GM18505 (cell line): Measurements from ENCODE around the gene RBM6.
A peak's percentile ranks its signal among the peaks of the same experiment; 100 is the strongest.
"Not testable (repeated sequence)": the region's sequence is repeated elsewhere in the genome, so short reads cannot be mapped to it uniquely, and the experiment has no call there.

Experiments used
- ATAC-seq: cut with Tn5 transposase; IDR thresholded peaks from one replicate; pipeline ENCODE4 v1.9.1; 2021; ENCODE audit not compliant: unreplicated experiment
- POLR2A ChIP-seq: IDR thresholded peaks from 4 replicates; pipeline ENCODE4 v1.6.1; 2011; ENCODE audit warnings: borderline replicate concordance; ENCODE audit not compliant: insufficient read depth, insufficient read length; ENCODE audit errors: extremely low read depth

The RBM6 gene

GRCh38 chr3:50047426-50047825 lies 107.5 kb downstream of the RBM6 start:
- no peak for TF ChIP-seq POLR2A
- no peak for ATAC-seq

- no peak for ATAC-seq
- TF ChIP-seq POLR2A = no peak
Measured at GRCh38 chr3:50050361-50050760, 110.4 kb downstream of the RBM6 start.

GRCh38 chr3:50057756-50058155 lies 117.8 kb downstream of the RBM6 start:
- TF ChIP-seq POLR2A = no peak

DNA sequence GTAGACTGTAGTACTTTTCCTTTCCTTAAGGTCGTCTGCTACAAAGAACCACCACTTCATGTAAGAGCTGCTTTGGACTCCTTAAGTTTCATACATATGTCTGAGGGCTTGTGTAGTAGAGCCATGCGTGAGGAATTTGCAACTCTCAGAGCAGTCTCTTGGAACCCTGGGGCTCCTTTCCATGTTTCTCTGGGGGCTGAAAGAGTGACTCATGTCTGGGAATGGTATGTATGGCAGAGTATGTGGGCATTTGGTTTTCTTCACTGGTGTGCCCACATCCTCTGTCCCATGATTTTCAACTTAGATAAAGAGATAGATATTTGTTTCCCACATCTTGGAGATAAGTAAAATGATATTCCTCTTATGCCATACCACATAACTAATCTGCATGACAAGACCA lies 128.2 kb downstream of the RBM6 start:
- TF ChIP-seq POLR2A = no peak
- ATAC-seq = no peak

More at GRCh38 chr3:50057756-50058155, 117.8 kb downstream of the RBM6 start:
- ATAC-seq = no peak

DNA sequence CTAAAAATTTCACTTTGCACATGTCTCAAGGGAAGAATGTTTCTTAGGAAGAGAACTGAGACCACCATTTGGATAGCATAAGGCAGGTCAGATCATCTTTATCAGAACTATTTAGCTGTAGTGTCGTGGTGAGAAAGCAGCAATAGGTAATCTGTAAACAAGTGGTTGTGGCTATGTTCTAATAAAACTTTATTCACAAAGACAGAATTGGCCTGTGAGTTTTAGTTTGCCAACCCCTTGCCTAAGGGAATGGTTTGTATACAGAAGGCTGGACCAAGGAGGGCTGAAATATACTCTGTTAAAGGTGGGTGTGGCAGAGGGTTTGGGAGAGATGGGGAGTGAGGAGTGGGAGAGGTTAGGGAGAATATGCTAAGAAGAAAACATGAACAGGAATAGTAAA lies 138.1 kb downstream of the RBM6 start:
- ATAC-seq = no peak
- TF ChIP-seq POLR2A = no peak

GRCh38 chr3:50078622-50079021 lies 138.7 kb downstream of the RBM6 start:
- no peak for ATAC-seq
- no peak for TF ChIP-seq POLR2A

- ATAC-seq = not testable (repeated sequence)
Measured at GRCh38 chr3:50084951-50085350, 145.0 kb downstream of the RBM6 start.

- ATAC-seq = peak; percentile 94
- peak; percentile 89 for TF ChIP-seq POLR2A
Measured at GRCh38 chr3:50088725-50089608, 149.0 kb downstream of the RBM6 start, which contains the start of gene RBM5. Gene RBM5, plus strand, starts transcription at chr3:50088919. Its CDS starts 1,516 bp downstream, at chr3:50090435.

DNA sequence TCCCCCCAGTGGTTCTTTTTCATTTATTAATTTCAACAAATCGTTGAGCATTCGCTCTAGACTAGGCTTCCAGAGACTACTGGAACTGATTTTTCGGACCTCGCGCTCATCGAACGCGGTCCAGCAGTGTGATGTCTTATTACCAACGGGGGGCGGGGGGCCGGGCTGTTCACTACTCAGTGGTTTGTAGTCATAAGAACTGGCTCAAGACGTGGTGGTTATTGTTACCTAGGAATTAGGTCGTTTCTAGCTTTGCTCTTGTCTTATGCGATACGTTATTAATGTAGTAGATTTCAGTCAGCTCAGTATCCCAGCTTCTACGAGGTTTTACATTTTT lies 149.6 kb downstream of the RBM6 start:
- ATAC-seq = no peak
- TF ChIP-seq POLR2A = no peak

DNA sequence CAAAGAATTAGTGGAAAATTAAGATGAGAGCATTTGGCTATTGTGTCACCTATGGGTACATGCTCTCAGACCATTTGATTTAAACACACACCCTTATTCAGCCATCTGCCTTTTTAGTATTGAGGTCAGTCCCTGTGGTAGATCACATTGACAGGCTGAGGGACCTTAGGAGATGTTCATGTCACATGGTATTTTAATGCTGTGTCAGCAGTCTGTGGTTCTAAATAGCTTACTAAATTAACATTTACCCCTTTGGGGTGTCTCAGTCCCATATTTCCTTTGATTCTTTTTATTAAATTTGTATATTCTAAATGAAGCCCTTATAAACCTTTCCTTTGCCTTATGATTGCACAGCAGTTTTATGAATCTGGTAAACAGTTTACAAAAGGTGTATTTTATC lies 151.0 kb downstream of the RBM6 start:
- no peak for ATAC-seq
- no peak for TF ChIP-seq POLR2A

GRCh38 chr3:50095352-50095998 lies 155.5 kb downstream of the RBM6 start:
- no peak for TF ChIP-seq POLR2A
- ATAC-seq = no peak

GRCh38 chr3:50100386-50100785 lies 160.4 kb downstream of the RBM6 start:
- no peak for TF ChIP-seq POLR2A
- no peak for ATAC-seq

- no peak for ATAC-seq
Measured at GRCh38 chr3:50100956-50101845, 161.3 kb downstream of the RBM6 start.

More at GRCh38 chr3:50100956-50101845, 161.3 kb downstream of the RBM6 start:
- no peak for TF ChIP-seq POLR2A
